PFSK-1 (cell line): ENCODE measurements around the gene MDM1.

Experiments
- FOXP2 ChIP-seq: optimal IDR thresholded peaks from 2 replicates; pipeline ENCODE3; 2011; ENCODE audit warnings: borderline replicate concordance, control low read depth, inconsistent platforms; ENCODE audit not compliant: insufficient read depth; ENCODE audit errors: extremely low read length, extremely low read depth
- POLR2AphosphoS5 ChIP-seq: IDR thresholded peaks from 2 replicates; pipeline ENCODE4 v1.6.1; 2012; ENCODE audit warnings: low read depth, mild to moderate bottlenecking, control low read depth, low read length, moderate library complexity
- REST ChIP-seq, 2 experiments: IDR thresholded peaks; 2 replicates each; pipeline versions ENCODE4 v1.6.1 to v1.8.0; 2011 to 2012; ENCODE audit warnings: low read depth in 2 of 2, low read length in 2 of 2, control low read depth in 1 of 2, inconsistent platforms in 1 of 2, mild to moderate bottlenecking in 1 of 2, moderate library complexity in 1 of 2; ENCODE audit not compliant: insufficient read depth in 1 of 2
- SIN3A ChIP-seq: IDR thresholded peaks from 2 replicates; pipeline ENCODE4 v1.6.1; 2012; ENCODE audit warnings: mild to moderate bottlenecking, low read length, moderate library complexity, borderline replicate concordance; ENCODE audit not compliant: insufficient read depth
- TAF1 ChIP-seq: IDR thresholded peaks from 2 replicates; pipeline ENCODE4 v1.6.1; 2012; ENCODE audit warnings: low read length, control low read depth, borderline replicate concordance; ENCODE audit not compliant: insufficient read depth

MDM1 gene

GRCh38 chr12:68287106-68287505, 45.1 kb downstream of the MDM1 start:
- TF ChIP-seq FOXP2, result no peak
- TF ChIP-seq TAF1, result no peak
- TF ChIP-seq POLR2AphosphoS5, result no peak
- no peak for TF ChIP-seq SIN3A
- TF ChIP-seq REST (IDR thresholded peaks at IDR 0.05; ENCODE audit: insufficient read depth in 1 of 2, low read depth in 2 of 2, low read length in 2 of 2), result no peak

GRCh38 chr12:68286396-68286795, 45.8 kb downstream of the MDM1 start:
- TF ChIP-seq SIN3A (no peak), FOXP2 (no peak)

DNA sequence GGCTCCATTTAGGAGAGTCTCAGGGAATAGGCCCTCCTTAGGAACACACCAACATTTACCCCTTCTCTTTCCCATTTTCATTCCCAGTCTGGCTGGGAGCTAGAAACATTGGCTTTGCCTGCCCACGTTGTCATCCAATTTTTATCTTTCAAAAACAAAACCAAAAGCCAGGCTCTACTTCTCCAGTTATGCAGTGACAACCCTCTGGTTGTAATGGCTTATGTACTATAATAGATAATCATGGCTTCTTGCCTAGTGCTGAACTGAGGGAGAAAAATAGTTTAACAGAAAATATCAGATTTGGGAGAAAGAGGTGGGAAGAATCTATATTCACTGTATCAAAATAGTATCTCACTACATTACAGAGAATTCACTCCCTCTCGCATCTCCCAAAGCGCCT, 46.6 kb downstream of the MDM1 start:
- TF ChIP-seq POLR2AphosphoS5, result no peak
- no peak for TF ChIP-seq TAF1
- TF ChIP-seq FOXP2, result no peak
- no peak for TF ChIP-seq REST (IDR thresholded peaks at IDR 0.05; ENCODE audit: insufficient read depth in 1 of 2, low read depth in 2 of 2, low read length in 2 of 2)
- no peak for TF ChIP-seq SIN3A

DNA sequence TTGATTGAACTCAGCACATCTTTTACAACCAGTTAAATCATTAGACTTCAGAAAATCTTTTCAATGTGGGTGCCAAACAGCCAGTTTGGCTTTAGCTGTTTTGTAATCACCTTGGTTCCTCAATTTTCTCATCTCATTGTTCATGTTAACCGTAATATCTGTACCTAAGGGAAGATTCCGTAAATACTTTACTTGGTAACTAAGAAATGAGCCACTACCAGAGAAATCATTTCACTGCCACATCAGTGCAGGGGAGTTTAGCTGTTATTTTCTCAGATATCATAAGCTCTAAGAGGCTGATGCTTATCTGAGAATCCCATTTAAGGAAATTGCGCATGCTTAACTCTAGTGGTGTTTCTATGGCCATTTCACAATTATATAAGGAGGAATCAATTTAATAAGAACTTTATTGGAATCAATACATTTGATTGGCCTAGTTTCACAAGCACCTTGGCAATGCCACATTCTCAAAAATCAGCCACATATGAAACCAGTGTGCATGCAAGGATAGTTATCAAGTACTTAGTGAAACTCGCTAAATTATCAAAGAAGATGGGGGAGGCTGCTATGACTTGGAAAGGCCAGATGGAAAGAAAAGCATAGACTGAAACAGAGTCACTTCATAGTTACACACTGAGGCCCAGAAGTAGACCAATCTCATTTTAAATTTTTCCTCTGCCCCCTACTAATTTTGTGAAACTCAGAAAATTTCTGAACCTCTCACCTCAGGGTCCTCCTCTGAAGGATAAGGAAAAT, 50.7 kb downstream of the MDM1 start:
- TF ChIP-seq FOXP2, result no peak
- no peak for TF ChIP-seq TAF1
- TF ChIP-seq SIN3A, result no peak
- TF ChIP-seq REST (IDR thresholded peaks at IDR 0.05; ENCODE audit: insufficient read depth in 1 of 2, low read depth in 2 of 2, low read length in 2 of 2), result no peak
- no peak for TF ChIP-seq POLR2AphosphoS5

GRCh38 chr12:68280240-68280639, 51.9 kb downstream of the MDM1 start:
- no peak for TF ChIP-seq TAF1
- no peak for TF ChIP-seq FOXP2
- TF ChIP-seq POLR2AphosphoS5, result no peak
- TF ChIP-seq SIN3A, result no peak
- TF ChIP-seq REST (IDR thresholded peaks at IDR 0.05; ENCODE audit: insufficient read depth in 1 of 2, low read depth in 2 of 2, low read length in 2 of 2), result no peak
